Measurements from ENCODE around the gene LARGE1. TPM values are rescaled to one million over a fixed set of nuclear protein-coding genes. Genes with fewer than 3 reads are reported as not detected.

Gene LARGE1
- total RNA-seq, 1 donor, result 15.0 TPM

DNA sequence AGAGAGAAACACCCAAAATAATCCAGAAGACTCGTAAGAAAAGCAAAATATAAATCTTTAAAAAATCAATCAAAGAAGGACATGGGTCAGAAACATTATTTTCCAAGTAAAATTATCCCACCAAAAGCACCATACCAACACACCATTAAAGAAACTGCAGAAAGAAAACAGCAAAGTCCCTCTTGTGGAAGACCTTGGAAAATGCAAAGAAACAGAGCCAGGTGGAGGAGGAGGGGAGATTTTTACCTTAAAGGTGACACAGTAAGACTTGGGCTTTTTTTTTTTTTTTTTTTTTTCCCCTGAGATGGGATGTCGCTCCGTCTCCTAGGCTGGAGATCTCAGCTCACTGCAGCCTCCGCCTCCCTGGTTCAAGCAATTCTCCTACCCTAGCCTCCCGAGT is 123.8 kb downstream of the LARGE1 start:
- H3K4me3 ChIP-seq (ENCODE audit: low read depth, low read length), result no peak overlapping the region
- TF ChIP-seq CTCF (IDR thresholded peaks at IDR 0.05; ENCODE audit: insufficient read depth, low read length), result no peak
- no peak for DNase-seq (ENCODE audit: low read depth)

- no peak for DNase-seq (ENCODE audit: low read depth)
- H3K4me3 ChIP-seq (ENCODE audit: low read depth, low read length), result no peak overlapping the region
- no peak for TF ChIP-seq CTCF (IDR thresholded peaks at IDR 0.05; ENCODE audit: insufficient read depth, low read length)
Observed at GRCh38 chr22:33793475-33793874, 126.8 kb downstream of the LARGE1 start.

DNA sequence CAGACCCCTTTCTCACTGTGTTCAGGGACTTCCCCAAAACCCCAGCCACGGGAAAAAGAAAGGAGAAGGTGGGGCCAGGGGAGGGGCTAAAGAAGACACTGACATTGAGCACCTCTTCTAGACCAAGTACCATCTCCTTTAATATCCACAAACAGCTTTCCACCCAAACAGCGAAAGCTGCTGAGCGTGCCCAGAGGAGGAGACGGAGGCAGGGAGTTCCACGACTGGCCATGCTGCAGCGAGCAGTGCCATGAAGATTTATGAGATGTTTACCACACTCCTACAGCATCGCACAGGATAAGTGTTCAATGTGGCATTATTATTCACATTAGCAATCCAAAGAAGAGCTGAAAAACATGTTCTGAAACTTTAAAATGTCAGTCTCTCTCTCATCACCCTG is 127.4 kb downstream of the LARGE1 start:
- H3K4me3 ChIP-seq (ENCODE audit: low read depth, low read length), result no peak overlapping the region
- TF ChIP-seq CTCF (IDR thresholded peaks at IDR 0.05; ENCODE audit: insufficient read depth, low read length), result no peak
- DNase-seq (ENCODE audit: low read depth), result no peak

DNA sequence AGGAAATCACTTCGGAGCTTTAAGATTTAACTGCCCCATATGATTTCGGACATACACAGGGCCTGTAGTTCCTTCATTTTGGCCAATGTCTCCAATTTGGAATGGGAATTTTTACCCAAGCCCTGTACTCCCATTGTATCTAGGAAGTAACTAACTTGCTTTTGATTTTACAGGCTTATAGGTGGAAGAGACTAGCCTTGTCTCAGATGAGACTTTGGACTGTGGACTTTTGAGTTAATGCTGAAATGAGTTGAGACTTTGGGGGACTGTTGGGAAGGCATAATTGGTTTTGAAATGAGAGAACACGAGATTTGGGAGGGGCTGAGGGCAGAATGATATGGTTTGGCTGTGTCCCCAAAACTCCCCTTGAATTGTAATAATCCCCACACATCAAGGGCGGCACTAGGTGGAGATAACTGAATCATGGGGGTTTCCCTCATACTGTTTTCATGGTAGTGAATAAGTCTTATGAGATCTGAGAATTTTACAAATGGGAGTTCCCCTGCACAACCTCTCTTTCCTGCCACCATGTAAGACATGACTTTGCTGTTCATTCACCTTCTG is 130.5 kb downstream of the LARGE1 start:
- no peak overlapping the region for H3K4me3 ChIP-seq (ENCODE audit: low read depth, low read length)
- DNase-seq (ENCODE audit: low read depth), result no peak
- TF ChIP-seq CTCF (IDR thresholded peaks at IDR 0.05; ENCODE audit: insufficient read depth, low read length), result no peak

GRCh38 chr22:33788927-33789326 is 131.3 kb downstream of the LARGE1 start:
- DNase-seq (ENCODE audit: low read depth), result no peak
- TF ChIP-seq CTCF (IDR thresholded peaks at IDR 0.05; ENCODE audit: insufficient read depth, low read length), result no peak
- no peak overlapping the region for H3K4me3 ChIP-seq (ENCODE audit: low read depth, low read length)

GRCh38 chr22:33787645-33788456 is 132.4 kb downstream of the LARGE1 start:
- no peak for TF ChIP-seq CTCF (IDR thresholded peaks at IDR 0.05; ENCODE audit: insufficient read depth, low read length)

More at GRCh38 chr22:33787645-33788456, 132.4 kb downstream of the LARGE1 start:
- no peak overlapping the region for H3K4me3 ChIP-seq (ENCODE audit: low read depth, low read length)
- DNase-seq (ENCODE audit: low read depth), result no peak
